Esophagus squamous epithelium (tissue), 4 donors: ENCODE results near the gene NEDD8.

Source experiments
- POLR2A ChIP-seq, 4 donors: fragments of 450-650 bp; IDR thresholded peaks; one replicate each; pipeline ENCODE4 v1.6.1; 2017; ENCODE audit warnings: antibody characterized with exemption in 4 of 4, mild to moderate bottlenecking in 4 of 4, moderate library complexity in 3 of 4
- TF ChIP-seq, protein P1 (sequence below), 6 experiments: fragments of 450-650 bp in 4 of 6; fragments of 200-600 bp in 2 of 6; sonication (generic) in 2 of 6; IDR thresholded peaks; one replicate each; pipeline ENCODE4 v1.5.1; 2016 to 2019; ENCODE audit warnings: antibody characterized with exemption in 6 of 6, mild to moderate bottlenecking in 4 of 6, moderate library complexity in 4 of 6

DNA sequence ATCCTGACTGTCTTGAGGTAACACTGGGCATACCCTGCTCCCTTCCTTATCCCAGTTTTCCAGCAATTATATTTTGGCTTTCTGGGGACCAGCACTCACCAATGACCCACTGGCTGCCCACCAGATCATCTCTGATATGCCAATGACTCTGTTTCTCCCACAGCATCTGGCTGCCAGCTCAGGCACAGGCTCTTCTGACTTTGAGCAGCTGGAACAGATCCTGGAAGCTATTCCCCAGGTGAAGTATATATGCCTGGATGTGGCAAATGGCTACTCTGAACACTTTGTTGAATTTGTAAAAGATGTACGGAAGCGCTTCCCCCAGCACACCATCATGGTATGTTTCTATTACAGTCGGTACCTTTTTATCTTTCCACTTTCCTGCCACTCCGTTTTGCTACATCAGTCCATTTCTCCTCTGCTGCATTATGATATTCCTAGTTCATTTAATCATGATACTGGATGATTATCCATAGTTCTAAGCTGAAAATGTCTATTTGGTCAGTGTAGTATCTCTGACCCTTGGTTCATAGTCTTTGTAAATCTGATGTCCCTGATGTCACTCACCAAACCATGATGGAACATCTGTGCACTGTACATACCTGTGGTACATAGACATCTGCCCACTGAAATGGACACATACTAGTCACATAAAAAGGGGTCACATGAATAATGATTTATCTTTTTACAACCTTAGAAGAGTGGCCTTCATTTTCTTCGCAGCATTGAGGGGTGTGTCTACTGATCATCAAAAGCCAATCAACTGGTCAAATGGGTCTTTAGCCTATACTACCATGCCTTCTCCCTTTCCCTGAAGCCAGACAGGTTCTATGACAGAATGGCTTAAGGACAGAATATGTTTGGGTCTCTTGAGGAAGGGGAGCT, 3.9 kb upstream of the NEDD8 start:
- TF ChIP-seq, protein P1, sequence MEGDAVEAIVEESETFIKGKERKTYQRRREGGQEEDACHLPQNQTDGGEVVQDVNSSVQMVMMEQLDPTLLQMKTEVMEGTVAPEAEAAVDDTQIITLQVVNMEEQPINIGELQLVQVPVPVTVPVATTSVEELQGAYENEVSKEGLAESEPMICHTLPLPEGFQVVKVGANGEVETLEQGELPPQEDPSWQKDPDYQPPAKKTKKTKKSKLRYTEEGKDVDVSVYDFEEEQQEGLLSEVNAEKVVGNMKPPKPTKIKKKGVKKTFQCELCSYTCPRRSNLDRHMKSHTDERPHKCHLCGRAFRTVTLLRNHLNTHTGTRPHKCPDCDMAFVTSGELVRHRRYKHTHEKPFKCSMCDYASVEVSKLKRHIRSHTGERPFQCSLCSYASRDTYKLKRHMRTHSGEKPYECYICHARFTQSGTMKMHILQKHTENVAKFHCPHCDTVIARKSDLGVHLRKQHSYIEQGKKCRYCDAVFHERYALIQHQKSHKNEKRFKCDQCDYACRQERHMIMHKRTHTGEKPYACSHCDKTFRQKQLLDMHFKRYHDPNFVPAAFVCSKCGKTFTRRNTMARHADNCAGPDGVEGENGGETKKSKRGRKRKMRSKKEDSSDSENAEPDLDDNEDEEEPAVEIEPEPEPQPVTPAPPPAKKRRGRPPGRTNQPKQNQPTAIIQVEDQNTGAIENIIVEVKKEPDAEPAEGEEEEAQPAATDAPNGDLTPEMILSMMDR (IDR thresholded peaks at IDR 0.05) = no peak
- TF ChIP-seq POLR2A (IDR thresholded peaks at IDR 0.05) = no peak
